Lung microvascular endothelial cell (primary cell): ENCODE results near the gene ACAD8. TPM values are rescaled to one million over a fixed set of nuclear protein-coding genes. Genes with fewer than 3 reads are reported as not detected.
A peak's percentile ranks its signal among the peaks of the same experiment; 100 is the strongest.

Source experiments
- DNase-seq, 2 donors: peaks; one replicate each; pipeline versions ENCODE4 v3.0.0 to v3.0.0-alpha.2; 2010; ENCODE audit warnings: low read depth in 2 of 2
- total RNA-seq: library from RNA; depleted of rRNA; stranded (reverse); fragments of >200 nt; gene quantifications from 2 replicates; pipeline ENCODE4 v1.2.1, GENCODE V29; 2014

Gene ACAD8
- total RNA-seq = 14.4 and 18.7 TPM in 2 replicates

DNA sequence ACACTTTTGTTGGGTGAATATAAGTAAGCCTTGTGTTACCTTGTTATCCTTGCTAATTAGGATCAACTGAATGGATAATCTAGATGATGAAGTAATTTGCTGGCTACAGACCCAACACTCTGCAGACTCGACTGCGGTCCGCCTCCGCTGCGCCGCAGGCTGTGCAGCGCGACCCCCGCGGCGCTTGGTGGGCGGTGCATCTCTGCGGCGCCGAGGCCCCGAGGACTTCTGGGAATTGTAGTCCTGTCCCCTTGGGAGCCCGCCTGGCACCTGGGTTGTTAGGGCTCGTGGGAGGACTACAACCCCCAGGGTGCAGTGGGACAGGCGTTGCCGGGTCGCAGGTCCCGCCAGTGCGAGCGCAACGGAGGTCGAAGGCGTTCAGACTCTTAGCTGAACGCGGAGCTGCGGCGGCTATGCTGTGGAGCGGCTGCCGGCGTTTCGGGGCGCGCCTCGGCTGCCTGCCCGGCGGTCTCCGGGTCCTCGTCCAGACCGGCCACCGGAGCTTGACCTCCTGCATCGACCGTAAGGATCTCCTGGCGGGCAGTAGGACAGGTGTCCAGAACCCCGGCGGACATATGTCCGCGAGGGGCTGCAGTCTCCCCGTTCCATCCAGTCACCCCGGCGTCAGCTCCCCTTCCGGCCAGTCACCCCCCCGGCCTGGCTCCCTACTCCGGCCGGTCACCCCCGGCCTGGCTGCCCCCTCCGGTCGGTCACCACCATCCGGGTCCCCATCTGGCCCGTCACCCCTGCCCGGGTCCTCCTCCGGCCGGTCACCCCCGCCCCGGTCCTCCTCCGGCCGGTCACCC, at the start of gene ACAD8, which contains the start of gene THYN1:
Gene ACAD8, plus strand, starts transcription at position 381 of the 806 bp plus-strand sequence. Its CDS starts 33 bp downstream, at position 414.
Gene THYN1, minus strand, starts transcription at position 165 of the 806 bp plus-strand sequence. CDS start 470 bp downstream, outside the sequence.
- DNase-seq = peak; percentile 98

DNA sequence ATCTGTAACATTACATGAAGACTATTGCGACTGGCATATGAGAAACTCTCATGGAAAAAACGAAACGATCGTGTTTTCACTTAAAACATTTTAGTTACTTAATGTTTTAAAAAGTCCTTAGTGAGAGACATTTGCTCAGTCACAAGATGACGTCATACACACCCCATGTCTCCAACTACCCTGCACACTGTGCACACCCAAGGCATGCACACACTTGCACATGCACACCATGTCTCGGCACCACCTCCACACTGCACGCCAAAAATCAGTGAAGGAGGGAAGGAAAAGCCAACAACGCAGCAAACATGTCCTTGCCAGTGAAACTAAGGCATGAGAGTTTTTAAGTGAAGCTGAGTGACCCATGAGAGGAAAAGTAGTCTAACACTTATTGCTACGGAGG, 47.6 kb upstream of the ACAD8 start:
- no peak for DNase-seq

DNA sequence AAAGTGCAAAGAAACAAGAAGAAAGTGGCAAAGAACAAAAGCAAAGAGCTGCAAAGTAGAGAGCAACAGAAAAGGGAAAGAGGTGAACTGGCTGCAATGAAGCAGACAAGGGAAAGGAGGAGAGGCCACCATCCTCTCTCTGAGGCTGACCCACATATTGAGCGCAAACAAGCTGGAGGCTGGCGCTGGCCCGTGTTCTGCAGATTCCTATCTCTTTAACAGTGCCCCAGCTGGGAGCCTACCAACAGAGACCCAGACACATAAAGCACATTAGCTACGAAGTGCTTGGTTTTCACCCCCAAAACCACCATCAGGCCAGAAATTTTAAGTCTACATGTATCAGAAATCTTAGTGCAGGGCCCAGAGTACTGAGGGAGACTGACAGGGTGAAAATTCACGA, 47.2 kb upstream of the ACAD8 start:
- no peak for DNase-seq

DNA sequence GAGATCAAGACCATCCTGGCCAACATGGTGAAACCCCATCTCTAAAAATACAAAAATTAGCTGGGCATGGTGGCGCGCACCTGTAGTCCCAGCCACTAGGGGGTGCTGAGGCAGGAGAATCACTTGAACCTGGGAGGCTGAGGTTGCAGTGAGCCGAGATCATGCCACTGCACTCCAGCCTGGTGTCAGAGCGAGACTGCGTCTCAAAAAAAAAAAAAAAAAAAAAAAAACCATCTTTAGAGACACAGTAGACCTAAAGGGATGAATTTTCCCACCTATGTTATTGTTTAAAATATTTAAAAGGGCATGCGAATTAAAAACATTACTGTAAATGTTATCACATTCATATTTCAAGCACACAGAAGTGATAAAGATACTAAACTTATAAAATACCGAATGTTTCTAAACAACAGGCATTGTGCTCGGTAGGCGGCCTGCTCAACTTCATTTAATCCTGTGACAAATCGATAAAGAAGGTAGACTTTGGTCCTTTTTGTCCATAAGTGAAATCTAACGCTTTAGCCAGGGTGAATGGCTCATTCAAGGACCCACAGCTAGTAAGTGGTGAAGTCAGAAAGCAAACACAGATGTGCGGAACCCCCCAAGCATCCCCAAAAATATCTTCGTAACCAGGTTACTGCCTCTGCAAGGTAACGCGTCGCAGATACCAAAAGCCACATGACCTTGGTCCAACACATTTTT, 45.7 kb upstream of the ACAD8 start:
- peak; percentile 42 to 54 for DNase-seq

GRCh38 chr11:134215836-134216235, 37.5 kb upstream of the ACAD8 start:
- no peak for DNase-seq

DNA sequence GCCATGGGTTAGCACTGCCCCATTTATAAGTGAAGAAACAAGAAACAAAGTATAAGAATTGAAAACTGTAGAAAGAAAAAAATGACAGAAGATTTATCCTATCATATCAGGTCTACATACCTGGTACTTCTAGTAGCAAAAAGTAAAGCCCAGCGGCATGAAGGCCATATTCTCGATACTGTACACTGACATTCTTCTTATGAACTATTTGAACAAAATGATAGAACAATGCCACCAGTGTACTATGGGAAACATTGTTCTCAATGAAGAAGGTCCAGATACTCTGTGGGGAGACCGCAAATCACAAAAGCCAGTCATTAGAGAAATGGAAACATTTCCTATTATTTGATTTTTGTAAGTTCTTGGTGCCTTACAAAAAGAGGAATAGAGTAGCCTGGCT, 36.6 kb upstream of the ACAD8 start:
- DNase-seq = no peak

DNA sequence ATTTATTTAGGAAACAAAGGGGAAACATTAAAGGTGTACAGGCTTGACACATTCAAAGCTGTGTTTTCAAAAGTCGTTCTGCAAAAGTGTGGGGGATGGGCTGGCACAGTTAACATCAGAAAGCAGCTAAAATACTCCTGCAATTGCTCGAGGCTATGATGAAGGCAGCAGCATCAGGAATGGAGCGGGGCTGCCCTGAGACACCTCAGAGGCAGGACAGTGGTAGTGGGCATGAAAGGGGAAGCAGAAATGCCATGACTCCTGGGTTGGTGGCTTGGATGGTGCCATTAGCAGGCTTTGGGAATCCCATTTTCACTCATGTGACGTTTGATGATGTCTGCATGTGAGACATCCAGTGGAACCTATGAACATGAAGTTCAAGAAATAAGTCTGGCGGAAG, 30.2 kb upstream of the ACAD8 start:
- peak in 1 of 2 donors; percentile 4 for DNase-seq

DNA sequence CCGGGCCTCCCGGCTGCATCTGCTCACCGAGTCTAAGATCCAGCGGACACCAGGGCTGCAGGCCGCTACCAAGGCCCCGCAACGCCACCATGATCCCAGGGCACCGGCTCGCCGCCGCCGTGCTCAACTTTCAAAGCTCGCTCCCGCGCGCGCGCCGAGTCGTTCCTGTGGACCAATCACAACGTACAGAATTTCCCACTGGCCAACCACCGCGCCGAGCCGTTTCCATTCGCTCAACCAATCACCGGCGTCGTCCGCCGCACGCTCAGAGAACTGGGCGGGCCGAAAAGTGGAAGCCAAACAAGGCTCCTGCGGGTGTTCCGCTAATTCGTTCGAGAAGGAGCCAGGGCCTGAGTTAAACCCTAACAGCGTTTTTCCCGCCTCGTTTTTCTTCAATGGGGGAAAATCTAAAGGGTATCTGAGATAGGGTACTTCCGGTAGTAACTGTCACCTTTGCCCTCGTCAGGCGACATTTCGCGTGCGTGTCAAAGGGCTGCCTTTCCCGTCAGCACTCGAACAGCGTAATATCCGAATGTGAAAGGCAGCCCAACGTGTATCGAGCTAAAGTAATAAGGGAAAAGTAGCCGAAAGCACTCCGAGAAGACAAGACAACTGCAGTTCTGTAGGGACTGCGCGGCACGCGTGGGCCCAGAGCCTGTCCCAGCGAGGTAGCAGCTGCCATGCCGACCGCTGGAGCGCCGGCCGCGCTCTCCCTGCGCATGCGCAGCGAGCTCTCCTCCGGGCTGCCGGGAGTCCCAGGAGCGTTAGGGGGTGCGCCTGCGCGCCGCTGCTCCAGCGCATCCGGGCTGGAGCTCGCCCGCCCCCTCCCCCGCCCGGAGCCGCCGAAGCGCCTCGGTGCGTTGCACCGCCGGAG, 29.3 kb upstream of the ACAD8 start, which contains the start of the genes NCAPD3 and VPS26B:
Gene NCAPD3, minus strand, starts transcription at position 132 of the 874 bp plus-strand sequence. Its CDS starts 41 bp downstream, at position 91.
Gene VPS26B, plus strand, starts transcription at position 836 of the 874 bp plus-strand sequence. CDS start 452 bp downstream, outside the sequence.
- DNase-seq = peak; percentile 97 to 98

DNA sequence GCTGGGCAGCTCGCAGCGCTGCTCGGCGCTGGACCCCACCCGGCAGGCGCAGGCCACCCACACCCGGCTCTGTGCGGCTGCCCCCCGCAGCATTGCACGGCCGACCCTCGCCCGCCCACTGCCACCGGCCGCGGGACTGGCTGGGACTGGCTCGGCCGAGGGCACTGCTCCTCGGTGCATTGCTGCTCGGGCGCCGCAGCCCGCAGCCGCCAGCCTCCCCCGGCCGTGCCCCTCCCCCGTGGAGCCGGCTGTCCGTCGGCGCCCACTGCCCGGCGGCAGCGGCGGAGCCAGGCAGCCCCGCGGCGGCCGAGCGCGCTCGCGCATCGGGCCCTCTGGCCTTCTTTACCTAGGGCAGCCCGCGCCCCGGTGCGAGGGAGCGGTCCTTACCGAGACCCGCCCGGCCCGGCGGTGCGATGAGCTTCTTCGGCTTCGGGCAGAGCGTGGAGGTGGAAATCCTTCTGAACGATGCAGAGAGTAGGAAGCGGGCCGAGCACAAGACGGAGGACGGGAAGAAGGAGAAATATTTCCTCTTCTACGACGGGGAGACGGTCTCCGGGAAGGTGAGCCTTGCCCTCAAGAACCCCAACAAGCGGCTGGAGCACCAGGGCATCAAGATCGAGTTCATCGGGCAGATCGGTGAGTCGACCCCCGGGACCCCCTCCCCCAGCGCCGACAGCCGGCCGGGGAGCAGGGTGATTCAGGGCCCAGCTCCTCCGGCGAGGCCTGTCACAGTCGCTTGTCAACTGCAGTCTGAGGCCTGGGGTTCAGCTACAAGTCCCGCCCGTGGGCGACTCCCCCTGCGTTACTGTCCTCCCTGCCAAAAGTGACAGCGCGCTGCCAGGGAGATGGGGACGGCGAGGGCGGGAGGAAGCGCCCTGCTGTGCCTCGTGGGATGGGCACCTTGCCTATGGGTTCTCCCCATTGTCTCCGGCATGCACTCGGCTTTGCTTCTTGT, 28.4 kb upstream of the ACAD8 start:
- peak; percentile 25 to 68 for DNase-seq

GRCh38 chr11:134226806-134227325, 26.5 kb upstream of the ACAD8 start:
- DNase-seq = no peak

- DNase-seq = no peak
These were observed 24.7 kb upstream of the ACAD8 start for GRCh38 chr11:134228625-134229024.

GRCh38 chr11:134229126-134229790, 24.1 kb upstream of the ACAD8 start:
- no peak for DNase-seq

GRCh38 chr11:134230339-134230738, 23.0 kb upstream of the ACAD8 start:
- peak; percentile 20 to 31 for DNase-seq

DNA sequence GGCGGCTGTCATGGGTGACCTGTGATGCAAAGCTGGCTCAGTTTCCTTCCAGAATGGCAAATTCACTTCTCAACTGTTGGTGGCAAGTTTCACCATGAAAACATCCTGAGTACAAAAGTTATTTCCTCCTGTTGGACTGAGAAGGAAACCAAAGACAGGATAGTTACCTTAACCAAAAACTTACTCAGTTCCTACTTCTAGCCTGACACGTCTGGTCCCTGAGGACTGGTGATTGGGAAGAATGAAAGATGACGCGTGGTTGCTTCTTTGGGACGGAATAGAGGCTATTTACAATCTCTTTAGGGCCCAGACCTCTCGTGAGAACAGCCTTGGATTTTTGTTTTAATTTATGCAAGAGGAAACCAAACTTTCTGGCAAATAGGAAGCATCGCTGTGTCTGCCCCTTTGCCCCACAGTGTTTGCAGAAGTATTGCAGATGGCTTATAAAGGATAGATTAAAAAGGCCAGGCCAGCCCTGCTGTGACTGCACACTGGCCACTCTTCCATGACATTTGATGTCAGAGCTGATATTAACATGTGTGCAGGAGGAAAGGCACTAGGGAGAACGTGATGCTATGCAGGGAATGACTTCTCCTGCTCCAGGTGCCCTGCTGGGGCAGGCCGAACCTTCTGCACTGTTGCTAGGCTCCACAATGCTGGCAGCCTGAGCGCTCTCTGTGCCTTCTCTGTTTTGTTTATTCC, 21.3 kb upstream of the ACAD8 start:
- DNase-seq = no peak

- DNase-seq = no peak
These were observed 19.6 kb upstream of the ACAD8 start for GRCh38 chr11:134233729-134234179.

GRCh38 chr11:134235399-134235798, 18.0 kb upstream of the ACAD8 start:
- peak in 1 of 2 donors; percentile 17 for DNase-seq

DNA sequence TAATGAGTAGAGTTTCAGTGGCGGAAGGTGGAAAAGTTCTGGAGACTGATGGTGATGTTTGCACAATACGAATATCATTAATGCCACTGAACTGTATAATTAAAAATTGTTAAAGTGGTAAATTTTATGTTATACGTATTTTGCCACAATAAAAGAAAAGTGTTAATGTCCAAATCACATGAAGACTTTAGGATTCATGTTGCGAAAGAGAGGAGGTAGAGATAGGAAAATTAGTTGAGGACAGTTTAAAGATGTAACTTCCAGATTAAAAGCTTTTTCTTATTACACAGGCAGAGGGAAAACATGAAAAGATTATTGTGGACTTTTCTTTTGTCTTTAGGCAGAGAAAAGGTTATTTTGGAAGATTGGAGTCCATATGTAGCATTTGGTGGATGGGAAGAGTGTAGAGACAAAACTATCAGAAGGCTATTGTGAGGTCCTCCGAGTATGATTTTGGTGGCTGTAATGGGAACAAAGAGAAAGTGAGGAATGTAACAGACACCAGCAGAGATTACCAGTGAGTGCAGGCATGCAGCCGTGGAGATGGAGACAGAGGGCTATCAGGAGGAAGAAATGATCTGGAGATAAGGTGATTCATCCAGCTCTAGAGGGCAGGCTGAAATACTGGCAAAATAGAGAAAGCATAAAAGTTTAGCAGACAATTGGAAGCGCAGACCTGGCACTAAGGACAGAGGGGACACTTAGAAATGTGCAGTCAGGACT, 16.4 kb upstream of the ACAD8 start:
- no peak for DNase-seq

- DNase-seq = no peak
These were observed 15.8 kb upstream of the ACAD8 start for GRCh38 chr11:134237557-134237922.
